Vagina (tissue), 2 donors: ENCODE results near the gene KRTAP12-3.

Experiments used
- CTCF ChIP-seq, 3 experiments: fragments of 450-650 bp in 2 of 3; fragments of 200-600 bp in 1 of 3; sonication (generic) in 1 of 3; IDR thresholded peaks; one replicate each; pipeline ENCODE4 v1.5.1; 2017 to 2019; ENCODE audit warnings: antibody characterized with exemption in 3 of 3, mild to moderate bottlenecking in 2 of 3, moderate library complexity in 2 of 3
- POLR2AphosphoS5 ChIP-seq, 2 donors: sonication (generic); formaldehyde crosslinking; IDR thresholded peaks; one replicate each; pipeline ENCODE4 v1.9.0; 2017; ENCODE audit warnings: antibody characterized with exemption in 2 of 2, mild to moderate bottlenecking in 2 of 2, low read depth in 1 of 2; ENCODE audit not compliant: insufficient read depth in 1 of 2

GRCh38 chr21:44694776-44695175 lies 37.0 kb downstream of the KRTAP12-3 start:
- TF ChIP-seq CTCF (IDR thresholded peaks at IDR 0.05) (no peak), POLR2AphosphoS5 (IDR thresholded peaks at IDR 0.05; ENCODE audit: insufficient read depth in 1 of 2, low read depth in 1 of 2) (no peak)
